GDM1 (cell line): Measurements from ENCODE around the gene SLC12A2.

ENCODE experiments used
- DNase-seq: peaks from one replicate; lab custom pipeline; 2025; lab: John Stamatoyannopoulos, UW

The SLC12A2 gene

GRCh38 chr5:128228008-128228407 lies 144.4 kb downstream of the SLC12A2 start:
- no peak for DNase-seq

- no peak for DNase-seq
These were observed 145.0 kb downstream of the SLC12A2 start for GRCh38 chr5:128228521-128228920.

DNA sequence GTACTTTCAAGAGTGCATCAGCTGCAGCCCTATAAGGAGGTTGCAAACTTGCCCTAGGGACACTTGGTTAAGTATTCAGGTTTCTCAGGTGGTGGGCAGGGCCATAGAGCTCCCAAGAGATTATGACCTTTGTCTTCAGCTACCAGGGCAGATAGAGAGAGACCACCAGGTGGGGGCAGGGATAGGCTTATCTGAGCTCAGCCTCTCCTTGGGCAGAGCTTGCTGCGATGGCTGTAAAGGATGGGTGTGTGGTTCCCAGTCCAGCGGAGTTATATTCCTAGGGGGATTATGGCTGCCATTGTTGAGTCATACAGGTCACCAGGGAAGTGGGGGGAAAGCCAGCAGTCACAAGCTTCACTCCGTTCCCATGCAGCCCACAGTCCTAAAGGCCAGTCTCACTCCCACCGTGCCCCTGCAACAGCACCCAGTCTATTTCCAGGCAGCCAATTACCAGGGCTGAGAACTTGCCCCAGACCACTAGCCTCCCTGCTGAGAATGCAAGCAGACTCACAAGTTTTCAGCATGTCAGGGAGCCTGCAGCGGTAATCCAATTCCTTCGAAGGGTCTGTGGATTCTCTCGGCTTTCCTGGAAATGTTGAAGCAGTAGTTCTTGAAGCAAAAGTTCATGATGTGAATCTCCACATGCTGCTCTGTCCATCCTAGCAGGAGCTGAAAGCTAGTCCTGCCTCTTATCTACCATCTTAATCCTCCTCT lies 151.5 kb downstream of the SLC12A2 start:
- DNase-seq: no peak

- no peak for DNase-seq
These were observed 152.8 kb downstream of the SLC12A2 start for GRCh38 chr5:128236334-128236733.

- DNase-seq: no peak
These were observed 153.4 kb downstream of the SLC12A2 start for GRCh38 chr5:128237000-128237399.

- DNase-seq: no peak
These were observed 154.0 kb downstream of the SLC12A2 start for GRCh38 chr5:128237546-128237945.
